Smooth muscle cell of the brain vasculature (primary cell): ENCODE data around the gene ZFYVE19.
A peak's percentile ranks its signal among the peaks of the same experiment; 100 is the strongest.

Experiments used
- DNase-seq: peaks from one replicate; pipeline ENCODE4 v3.0.0-alpha.2; 2012; ENCODE audit warnings: low read depth, low spot score

The ZFYVE19 gene

GRCh38 chr15:40775740-40776536 lies 31.0 kb upstream of the ZFYVE19 start:
- no peak for DNase-seq

- no peak for DNase-seq
Observed at GRCh38 chr15:40776537-40777141, 30.2 kb upstream of the ZFYVE19 start.

GRCh38 chr15:40782609-40783227 lies 24.2 kb upstream of the ZFYVE19 start:
- DNase-seq: no peak

GRCh38 chr15:40785164-40785563 lies 21.7 kb upstream of the ZFYVE19 start:
- no peak for DNase-seq

- no peak for DNase-seq
Observed at GRCh38 chr15:40785814-40786213, 21.1 kb upstream of the ZFYVE19 start.

GRCh38 chr15:40787344-40787841 lies 19.5 kb upstream of the ZFYVE19 start:
- DNase-seq: no peak

GRCh38 chr15:40787991-40788390 lies 18.9 kb upstream of the ZFYVE19 start:
- no peak for DNase-seq

GRCh38 chr15:40789119-40789518 lies 17.8 kb upstream of the ZFYVE19 start:
- DNase-seq: no peak

- no peak for DNase-seq
Observed at GRCh38 chr15:40789999-40790398, 16.9 kb upstream of the ZFYVE19 start.

GRCh38 chr15:40790718-40791117 lies 16.2 kb upstream of the ZFYVE19 start:
- DNase-seq: no peak

- DNase-seq: no peak
Observed at GRCh38 chr15:40792394-40792793, 14.5 kb upstream of the ZFYVE19 start.

- DNase-seq: peak; percentile 87
Observed at GRCh38 chr15:40793216-40793989, 13.5 kb upstream of the ZFYVE19 start.

- no peak for DNase-seq
Observed at GRCh38 chr15:40796041-40796440, 10.8 kb upstream of the ZFYVE19 start.

GRCh38 chr15:40796512-40796911 lies 10.4 kb upstream of the ZFYVE19 start:
- no peak for DNase-seq

- no peak for DNase-seq
Observed at GRCh38 chr15:40799523-40799922, 7.4 kb upstream of the ZFYVE19 start.

- DNase-seq: no peak
Observed at GRCh38 chr15:40803076-40803475, 3.8 kb upstream of the ZFYVE19 start.

GRCh38 chr15:40803688-40804087 lies 3.2 kb upstream of the ZFYVE19 start:
- DNase-seq: no peak

- no peak for DNase-seq
Observed at GRCh38 chr15:40806672-40807027, 239 bp upstream of the ZFYVE19 start.

GRCh38 chr15:40807888-40808461 lies 1.1 kb downstream of the ZFYVE19 start:
- no peak for DNase-seq

GRCh38 chr15:40808861-40809450 lies 2.1 kb downstream of the ZFYVE19 start:
- no peak for DNase-seq

- no peak for DNase-seq
Observed at GRCh38 chr15:40812721-40813425, 6.0 kb downstream of the ZFYVE19 start.
